MM.1S (cell line): ENCODE measurements around the gene PCCA.

Experiments
- EZH2 ChIP-seq: fragments of 300-600 bp; sonication (generic); optimal IDR thresholded peaks from 2 replicates; pipeline ENCODE3; 2017; ENCODE audit warnings: low read depth, mild to moderate bottlenecking, antibody characterized with exemption, low read length, mixed read lengths
- EZH2phosphoT487 ChIP-seq: fragments of 300-600 bp; sonication (generic); IDR thresholded peaks from 2 replicates; pipeline ENCODE4 v1.6.1; 2018; ENCODE audit warnings: antibody characterized with exemption, low read length
- TF ChIP-seq, protein P1 (sequence below): fragments of 300-600 bp; sonication (generic); IDR thresholded peaks from 2 replicates; pipeline ENCODE4 v1.5.1; 2016; ENCODE audit warnings: antibody characterized with exemption, low read length, mixed read lengths

DNA sequence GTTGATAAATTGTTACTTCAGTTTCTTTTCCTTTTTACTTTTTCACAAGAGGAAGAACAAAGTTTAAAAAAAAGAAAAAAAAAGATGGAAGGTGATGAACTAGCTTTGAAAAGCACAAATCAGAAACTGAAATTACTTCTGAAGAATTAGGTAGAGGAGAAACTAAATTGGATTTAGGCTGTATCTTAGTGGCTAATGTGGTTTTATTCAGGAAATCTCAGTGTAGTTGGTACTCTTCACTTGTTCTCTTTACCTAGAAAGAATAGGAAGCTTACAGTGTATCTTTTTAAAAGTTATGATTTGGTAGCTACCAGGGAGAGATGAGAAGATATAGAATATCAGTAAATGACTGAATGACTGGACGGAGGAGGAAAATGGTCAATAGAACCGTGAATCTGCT lies 252.0 kb downstream of the PCCA start:
- TF ChIP-seq, protein P1, sequence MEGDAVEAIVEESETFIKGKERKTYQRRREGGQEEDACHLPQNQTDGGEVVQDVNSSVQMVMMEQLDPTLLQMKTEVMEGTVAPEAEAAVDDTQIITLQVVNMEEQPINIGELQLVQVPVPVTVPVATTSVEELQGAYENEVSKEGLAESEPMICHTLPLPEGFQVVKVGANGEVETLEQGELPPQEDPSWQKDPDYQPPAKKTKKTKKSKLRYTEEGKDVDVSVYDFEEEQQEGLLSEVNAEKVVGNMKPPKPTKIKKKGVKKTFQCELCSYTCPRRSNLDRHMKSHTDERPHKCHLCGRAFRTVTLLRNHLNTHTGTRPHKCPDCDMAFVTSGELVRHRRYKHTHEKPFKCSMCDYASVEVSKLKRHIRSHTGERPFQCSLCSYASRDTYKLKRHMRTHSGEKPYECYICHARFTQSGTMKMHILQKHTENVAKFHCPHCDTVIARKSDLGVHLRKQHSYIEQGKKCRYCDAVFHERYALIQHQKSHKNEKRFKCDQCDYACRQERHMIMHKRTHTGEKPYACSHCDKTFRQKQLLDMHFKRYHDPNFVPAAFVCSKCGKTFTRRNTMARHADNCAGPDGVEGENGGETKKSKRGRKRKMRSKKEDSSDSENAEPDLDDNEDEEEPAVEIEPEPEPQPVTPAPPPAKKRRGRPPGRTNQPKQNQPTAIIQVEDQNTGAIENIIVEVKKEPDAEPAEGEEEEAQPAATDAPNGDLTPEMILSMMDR = no peak
- TF ChIP-seq EZH2phosphoT487 (no peak), EZH2 (no peak)
